Stimulated activated CD4-positive, alpha-beta T cell treated with anti-CD3 and anti-CD28 coated beads, Interleukin-1b, Interleukin-23, amount 100 ng/mL, for 24 hours (primary cell): Measurements from ENCODE around the gene DDI2.
A peak's percentile ranks its signal among the peaks of the same experiment; 100 is the strongest.
"Not testable (repeated sequence)": the region's sequence is repeated elsewhere in the genome, so short reads cannot be mapped to it uniquely, and the experiment has no call there.

ENCODE experiments used
- DNase-seq, 4 experiments: peaks; one replicate each; pipeline ENCODE4 v3.0.0-alpha.2; 2020; ENCODE audit warnings: low read depth in 4 of 4, low spot score in 1 of 4

DDI2 gene

GRCh38 chr1:15617173-15618076 is at the start of gene DDI2:
TSS of gene DDI2 (plus strand) at chr1:15617458. CDS start at chr1:15617671, 213 bp downstream.
- DNase-seq, result peak; percentile 74 to 93 (median 82)

GRCh38 chr1:15568387-15569073 is 48.7 kb upstream of the DDI2 start:
- no peak for DNase-seq

- no peak for DNase-seq
Measured at GRCh38 chr1:15570861-15571260, 46.4 kb upstream of the DDI2 start.

GRCh38 chr1:15571266-15571665 is 46.0 kb upstream of the DDI2 start:
- no peak for DNase-seq

- no peak for DNase-seq
Measured at GRCh38 chr1:15573477-15573876, 43.8 kb upstream of the DDI2 start.

GRCh38 chr1:15574741-15575140 is 42.5 kb upstream of the DDI2 start:
- no peak for DNase-seq

GRCh38 chr1:15575549-15576150 is 41.6 kb upstream of the DDI2 start:
- DNase-seq, result no peak

- DNase-seq, result no peak
Measured at GRCh38 chr1:15577691-15578090, 39.6 kb upstream of the DDI2 start.

GRCh38 chr1:15578921-15579682 is 38.2 kb upstream of the DDI2 start:
- no peak for DNase-seq

- DNase-seq, result no peak
Measured at GRCh38 chr1:15579683-15580047, 37.6 kb upstream of the DDI2 start.

GRCh38 chr1:15583016-15583706 is 34.1 kb upstream of the DDI2 start:
- no peak for DNase-seq

- DNase-seq, result peak; percentile 33 to 55 (median 36)
Measured at GRCh38 chr1:15584489-15585363, 32.5 kb upstream of the DDI2 start, which contains the start of gene AGMAT. TSS of gene AGMAT (minus strand) at chr1:15585051. CDS start at chr1:15584967, 84 bp downstream.

GRCh38 chr1:15592285-15592684 is 25.0 kb upstream of the DDI2 start:
- DNase-seq, result no peak

GRCh38 chr1:15595809-15596617 is 21.2 kb upstream of the DDI2 start:
- DNase-seq, result no peak

GRCh38 chr1:15598436-15598835 is 18.8 kb upstream of the DDI2 start:
- no peak for DNase-seq

- peak; percentile 61 to 86 (median 82) for DNase-seq
Measured at GRCh38 chr1:15603050-15603965, 13.9 kb upstream of the DDI2 start.

- DNase-seq, result not testable (repeated sequence)
Measured at GRCh38 chr1:15603966-15604282, 13.3 kb upstream of the DDI2 start.

- DNase-seq, result not testable (repeated sequence)
Measured at GRCh38 chr1:15604400-15604799, 12.9 kb upstream of the DDI2 start.
